Parathyroid adenoma (tissue), 2 donors: ENCODE results near the gene FTSJ3.
A peak's percentile ranks its signal among the peaks of the same experiment; 100 is the strongest.

Experiments
- H2AFZ ChIP-seq: fragments of 300-600 bp; sonication (generic); one replicate; pipeline ENCODE4 v1.7.0; 2017; ENCODE audit warnings: antibody characterized with exemption, mild to moderate bottlenecking
- H3K27ac ChIP-seq: fragments of 300-600 bp; sonication (generic); one replicate; pipeline ENCODE4 v1.7.0; 2017
- H3K27me3 ChIP-seq: fragments of 300-600 bp; sonication (generic); one replicate; pipeline ENCODE4 v1.7.0; 2017; ENCODE audit warnings: low read length; ENCODE audit not compliant: control insufficient read depth, insufficient read depth
- H3K36me3 ChIP-seq: fragments of 300-600 bp; sonication (generic); one replicate; pipeline ENCODE4 v1.7.0; 2017; ENCODE audit warnings: low read length; ENCODE audit not compliant: control insufficient read depth, insufficient read depth
- H3K4me1 ChIP-seq: fragments of 300-600 bp; sonication (generic); one replicate; pipeline ENCODE4 v1.7.0; 2017; ENCODE audit warnings: control low read depth
- H3K4me2 ChIP-seq: fragments of 300-600 bp; sonication (generic); one replicate; pipeline ENCODE4 v1.7.0; 2017; ENCODE audit warnings: low read length
- H3K4me3 ChIP-seq: fragments of 300-600 bp; sonication (generic); one replicate; pipeline ENCODE4 v1.7.0; 2017; ENCODE audit warnings: low read depth, low read length
- H3K79me2 ChIP-seq: fragments of 300-600 bp; sonication (generic); one replicate; pipeline ENCODE4 v1.7.0; 2017; ENCODE audit warnings: control low read depth
- H3K9ac ChIP-seq: fragments of 300-600 bp; sonication (generic); one replicate; pipeline ENCODE4 v1.7.0; 2017; ENCODE audit warnings: mild to moderate bottlenecking
- H3K9me3 ChIP-seq: fragments of 300-600 bp; sonication (generic); one replicate; pipeline ENCODE4 v1.7.0; 2017; ENCODE audit warnings: low read length; ENCODE audit not compliant: control insufficient read depth
- CTCF ChIP-seq: fragments of 300-600 bp; sonication (generic); IDR thresholded peaks from one replicate; pipeline ENCODE4 v1.7.0; 2017; ENCODE audit warnings: antibody characterized with exemption, mild to moderate bottlenecking
- donor health status: primary hyperparathyroidism.

Gene FTSJ3

GRCh38 chr17:63850401-63850800 lies 22.9 kb upstream of the FTSJ3 start:
- no peak overlapping the region for H3K4me3 ChIP-seq

GRCh38 chr17:63848834-63849689 lies 21.6 kb upstream of the FTSJ3 start:
- Histone ChIP-seq H3K4me1 (peaks cover 6% of the 10 kb centered on the region), H2AFZ (peak overlapping the region; percentile 96), H3K9ac (no peak overlapping the region), H3K9me3 (no peaks in the 10 kb centered on the region), H3K27ac (peak overlapping the region; percentile 30), H3K4me2 (peak overlapping the region; percentile 90), H3K27me3 (no peaks in the 10 kb centered on the region), H3K79me2 (no peaks in the 10 kb centered on the region), H3K36me3 (no peaks in the 10 kb centered on the region), H3K4me3 (peak overlapping the region; percentile 49)
- TF ChIP-seq CTCF: peak; percentile 80

More at GRCh38 chr17:63850401-63850800, 22.9 kb upstream of the FTSJ3 start:
- no peak overlapping the region for H2AFZ ChIP-seq
- no peak overlapping the region for H3K9ac ChIP-seq
- no peak for TF ChIP-seq CTCF
- no peak overlapping the region for H3K27ac ChIP-seq
- H3K9me3 ChIP-seq: no peaks in the 10 kb centered on the region
- H3K4me2 ChIP-seq: no peak overlapping the region
- H3K79me2 ChIP-seq: no peaks in the 10 kb centered on the region
- no peaks in the 10 kb centered on the region for H3K36me3 ChIP-seq
- H3K4me1 ChIP-seq: peaks cover 6% of the 10 kb centered on the region
- no peaks in the 10 kb centered on the region for H3K27me3 ChIP-seq

GRCh38 chr17:63847525-63848249 lies 20.2 kb upstream of the FTSJ3 start:
- Histone ChIP-seq H3K9me3 (no peaks in the 10 kb centered on the region), H3K4me2 (no peak overlapping the region), H2AFZ (no peak overlapping the region), H3K27ac (no peak overlapping the region), H3K79me2 (no peaks in the 10 kb centered on the region), H3K36me3 (no peaks in the 10 kb centered on the region), H3K4me3 (no peak overlapping the region), H3K9ac (no peak overlapping the region), H3K4me1 (peaks cover 6% of the 10 kb centered on the region), H3K27me3 (no peaks in the 10 kb centered on the region)
- TF ChIP-seq CTCF: no peak

- H3K36me3 ChIP-seq: no peaks in the 10 kb centered on the region
- H3K9me3 ChIP-seq: no peaks in the 10 kb centered on the region
- no peak overlapping the region for H3K4me3 ChIP-seq
- H3K27ac ChIP-seq: no peak overlapping the region
- peaks cover 13% of the 10 kb centered on the region for H3K4me1 ChIP-seq
- no peaks in the 10 kb centered on the region for H3K27me3 ChIP-seq
- H3K4me2 ChIP-seq: no peak overlapping the region
- H3K79me2 ChIP-seq: peaks cover 12% of the 10 kb centered on the region
- no peak for TF ChIP-seq CTCF
- H3K9ac ChIP-seq: no peak overlapping the region
- no peak overlapping the region for H2AFZ ChIP-seq
These were observed 18.0 kb upstream of the FTSJ3 start for GRCh38 chr17:63845509-63845908.
